GM19193 (cell line): Measurements from ENCODE around the gene TRAF3.

Experiments used
- POLR2A ChIP-seq: IDR thresholded peaks from 4 replicates; pipeline ENCODE4 v1.6.1; 2011; ENCODE audit not compliant: insufficient read depth, insufficient read length; ENCODE audit errors: extremely low read depth

Gene TRAF3

GRCh38 chr14:102867826-102868580 is 90.8 kb downstream of the TRAF3 start:
- TF ChIP-seq POLR2A, result no peak

- TF ChIP-seq POLR2A, result no peak
Measured at GRCh38 chr14:102868956-102869547, 91.8 kb downstream of the TRAF3 start.

DNA sequence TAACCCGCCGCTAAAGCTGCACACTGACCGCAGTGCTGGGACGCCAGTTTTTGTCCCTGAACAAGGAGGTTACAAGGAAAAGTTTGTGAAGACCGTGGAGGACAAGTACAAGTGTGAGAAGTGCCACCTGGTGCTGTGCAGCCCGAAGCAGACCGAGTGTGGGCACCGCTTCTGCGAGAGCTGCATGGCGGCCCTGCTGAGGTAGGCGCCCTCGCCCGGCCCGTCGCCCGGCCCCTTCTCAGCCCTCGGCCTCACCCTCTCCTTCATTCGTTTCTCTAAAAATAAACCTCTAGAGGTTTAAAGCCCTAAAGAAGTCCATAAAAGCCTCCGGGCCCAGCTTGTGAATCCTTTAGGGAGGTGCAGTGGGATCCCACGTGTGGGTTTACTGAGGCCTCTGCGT is 93.0 kb downstream of the TRAF3 start:
- no peak for TF ChIP-seq POLR2A

DNA sequence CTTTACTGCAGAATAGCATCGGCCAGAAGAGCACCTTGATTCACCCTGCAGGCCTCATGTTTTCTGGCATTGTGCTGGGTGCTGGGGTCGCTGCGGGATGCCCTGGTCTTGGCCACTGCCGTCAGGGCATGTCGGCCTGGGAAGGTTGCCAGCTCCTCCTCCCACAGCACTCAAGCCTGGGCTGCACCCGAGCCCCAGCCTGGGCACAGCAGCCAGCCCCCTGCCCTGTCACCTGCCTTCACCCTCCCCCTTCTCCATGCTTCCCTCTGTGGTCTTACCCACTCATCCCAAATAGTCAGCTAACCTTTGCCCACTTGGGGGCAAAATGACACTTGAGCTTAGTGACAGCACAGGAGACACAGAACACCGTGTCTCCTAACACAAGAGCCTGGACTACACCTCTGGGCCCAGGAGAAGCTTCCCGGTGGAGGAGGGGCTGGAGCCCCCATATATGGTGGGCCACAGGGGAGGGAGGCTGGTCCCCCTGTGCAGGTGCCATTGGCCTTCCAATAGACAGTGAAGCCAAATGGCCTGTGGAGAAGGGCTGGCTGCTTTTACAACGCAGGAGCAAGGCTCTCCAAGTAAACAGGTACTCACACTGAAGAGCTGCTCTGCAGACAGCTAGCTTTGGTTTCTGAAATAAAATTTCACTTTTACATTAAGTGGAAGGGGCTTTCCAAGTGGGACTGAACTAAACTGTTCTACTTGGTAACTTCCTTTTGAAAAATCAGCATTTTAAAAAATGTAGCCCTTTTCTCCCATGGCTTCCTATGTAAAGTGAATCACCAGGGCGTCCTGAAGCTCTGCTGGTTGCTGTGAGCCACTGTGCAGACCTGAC is 94.0 kb downstream of the TRAF3 start:
- no peak for TF ChIP-seq POLR2A

GRCh38 chr14:102872020-102872419 is 94.8 kb downstream of the TRAF3 start:
- no peak for TF ChIP-seq POLR2A

- no peak for TF ChIP-seq POLR2A
Measured at GRCh38 chr14:102873131-102873530, 95.9 kb downstream of the TRAF3 start.

GRCh38 chr14:102873546-102874061 is 96.4 kb downstream of the TRAF3 start:
- TF ChIP-seq POLR2A, result no peak

DNA sequence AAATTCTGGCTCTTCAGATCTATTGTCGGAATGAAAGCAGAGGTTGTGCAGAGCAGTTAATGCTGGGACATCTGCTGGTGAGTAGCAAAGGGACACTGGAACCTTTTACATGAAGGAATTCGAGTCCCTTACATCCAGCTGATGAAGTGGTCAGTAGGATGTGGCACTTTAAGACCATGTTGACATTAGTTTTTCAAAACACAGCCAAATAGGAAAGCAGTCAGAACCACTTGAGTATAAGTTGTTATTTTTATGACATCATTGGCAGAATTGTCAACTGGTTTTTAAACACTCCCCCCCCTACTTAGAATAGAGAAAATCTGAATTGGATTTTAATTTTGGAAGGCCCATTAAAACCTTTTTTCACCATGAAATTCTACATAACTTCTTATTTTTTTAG is 98.4 kb downstream of the TRAF3 start:
- no peak for TF ChIP-seq POLR2A

DNA sequence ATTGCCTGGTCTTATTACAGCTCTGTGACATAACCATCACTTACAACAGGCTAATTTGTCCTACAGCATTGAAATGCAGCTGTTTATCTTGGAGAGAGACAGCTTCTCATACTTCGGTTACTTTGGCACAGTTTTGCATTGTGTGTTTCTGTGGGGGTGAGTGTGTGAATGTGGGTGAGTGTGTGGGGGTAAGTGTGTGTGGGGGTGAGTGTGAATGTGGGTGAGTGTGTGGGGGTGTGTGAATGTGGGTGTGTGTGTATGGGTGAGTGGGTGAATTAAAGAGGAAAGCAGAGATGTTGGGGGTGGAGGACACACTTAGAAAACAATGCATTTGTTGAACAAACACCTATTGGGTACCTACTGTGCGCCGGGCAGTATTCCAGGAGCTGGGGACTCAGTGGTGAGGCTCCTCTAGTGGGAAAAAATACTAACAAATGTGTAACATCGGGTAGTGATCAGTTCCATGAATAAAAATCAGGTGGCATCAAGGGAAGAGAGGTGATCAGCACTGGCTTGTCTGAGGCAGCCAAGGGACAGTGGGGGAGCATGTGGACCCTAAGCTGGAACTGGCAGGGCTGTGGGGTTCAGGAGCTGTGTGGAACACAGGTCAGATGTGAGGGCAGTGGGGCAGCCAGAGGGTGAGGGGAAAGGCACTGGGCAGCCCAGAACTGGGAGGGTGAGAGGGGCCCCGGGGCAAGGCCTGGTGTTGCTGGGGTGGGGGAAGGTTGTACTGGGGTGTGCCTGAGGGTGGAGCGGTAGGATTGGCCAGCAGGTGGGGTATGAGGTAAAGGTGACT is 101.1 kb downstream of the TRAF3 start:
- peak; percentile 9 for TF ChIP-seq POLR2A

DNA sequence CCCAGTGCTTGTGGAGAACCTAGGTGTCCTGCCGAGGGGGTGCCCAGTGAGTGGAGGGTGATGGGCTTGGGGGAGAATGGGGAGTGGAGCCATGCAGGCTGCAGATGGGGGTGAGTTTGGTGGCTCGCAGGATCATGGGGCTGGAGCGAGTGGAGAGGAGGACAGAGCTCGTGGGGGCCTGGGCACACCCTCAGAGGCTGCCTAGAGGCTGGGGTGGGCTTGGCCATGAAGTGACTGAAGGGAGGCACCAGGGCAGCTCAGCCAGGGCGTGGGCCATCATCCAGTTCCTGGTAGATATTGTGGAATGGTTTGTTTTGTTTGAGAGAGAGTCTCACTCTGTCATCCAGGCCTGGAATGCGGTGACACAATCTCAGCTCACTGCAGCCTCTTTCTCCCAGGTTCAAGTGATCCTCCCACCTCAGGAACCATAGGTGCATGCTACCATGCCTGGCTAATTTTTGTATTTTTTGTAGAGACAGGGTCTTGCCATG is 101.8 kb downstream of the TRAF3 start:
- no peak for TF ChIP-seq POLR2A

DNA sequence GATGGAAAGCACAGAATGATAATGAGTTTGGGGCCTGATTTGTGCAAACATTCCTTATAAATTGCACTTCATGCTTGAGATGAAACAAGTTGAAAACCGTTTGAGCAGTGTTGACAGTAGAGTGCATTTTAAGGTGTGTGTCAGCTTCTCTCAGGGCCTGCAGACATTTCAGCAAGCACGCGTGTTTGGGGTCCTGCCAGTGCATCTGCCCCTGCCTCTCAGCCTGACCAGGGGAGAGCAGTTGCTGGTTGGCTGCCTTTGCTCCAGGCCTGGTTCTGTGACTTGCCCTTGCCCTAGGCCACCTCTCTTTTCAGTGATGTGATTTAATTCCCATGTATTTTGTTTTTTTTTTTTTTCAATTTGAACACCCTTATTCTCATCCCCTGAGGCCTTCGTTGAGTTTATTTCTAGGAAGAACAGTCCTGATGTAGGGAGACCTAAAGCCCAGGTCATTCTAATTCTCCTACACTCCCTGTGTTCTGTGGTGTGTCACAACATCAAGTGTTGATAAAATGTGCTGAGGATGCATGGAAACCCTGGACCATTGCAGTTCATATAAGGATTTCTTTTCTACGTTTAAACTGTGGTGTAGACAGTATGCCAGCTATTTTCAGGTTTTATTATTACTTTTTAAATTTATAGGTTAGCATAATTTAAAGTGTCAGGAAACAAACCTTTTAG is 105.1 kb downstream of the TRAF3 start:
- peak; percentile 27 for TF ChIP-seq POLR2A

DNA sequence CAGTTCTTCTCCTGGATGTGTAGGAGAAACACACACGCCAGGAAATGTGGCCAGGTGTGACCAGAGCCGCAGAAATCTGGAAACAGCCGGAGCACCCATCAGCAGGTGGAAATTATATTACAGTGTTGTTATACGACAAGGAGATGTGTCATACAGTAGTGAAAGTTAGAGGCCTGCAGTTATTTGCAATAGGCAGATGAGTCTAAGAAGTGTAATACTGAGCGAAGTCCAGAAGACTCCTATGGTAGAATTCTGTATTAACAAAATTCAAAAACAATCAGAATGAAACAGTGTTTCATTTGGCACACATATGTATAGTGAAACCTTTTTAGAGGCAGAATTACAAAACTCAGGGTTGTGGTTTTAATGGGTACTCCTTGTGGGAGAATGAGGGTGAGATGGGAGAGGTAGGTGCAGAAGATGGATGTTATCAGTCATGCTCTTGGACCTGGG is 105.9 kb downstream of the TRAF3 start:
- no peak for TF ChIP-seq POLR2A

DNA sequence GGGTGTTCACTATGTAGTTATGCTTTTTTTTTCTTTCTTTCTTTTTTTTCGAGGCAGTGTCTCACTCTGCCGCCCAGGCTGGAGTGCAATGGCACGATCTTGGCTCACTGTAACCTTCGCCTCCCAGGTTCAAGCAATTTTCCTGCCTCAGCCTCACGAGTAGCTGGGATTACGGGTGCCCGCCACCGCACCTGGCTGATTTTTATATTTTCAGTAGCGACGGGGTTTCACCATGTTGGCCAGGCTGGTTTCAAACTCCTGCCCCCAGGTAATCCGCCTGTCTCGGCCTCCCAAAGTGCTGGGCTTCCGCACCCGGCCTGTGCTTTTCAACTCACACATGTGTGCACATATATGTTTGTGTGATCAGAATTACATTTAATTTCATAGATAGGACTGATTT is 106.3 kb downstream of the TRAF3 start:
- TF ChIP-seq POLR2A, result no peak
